Fibroblast of upper back skin (primary cell): Measurements from ENCODE around the gene MED22.
"Not testable (repeated sequence)": the region's sequence is repeated elsewhere in the genome, so short reads cannot be mapped to it uniquely, and the experiment has no call there.

ENCODE experiments used
- DNase-seq: peaks from one replicate; pipeline ENCODE4 v3.0.0-alpha.2; 2013

Gene MED22

DNA sequence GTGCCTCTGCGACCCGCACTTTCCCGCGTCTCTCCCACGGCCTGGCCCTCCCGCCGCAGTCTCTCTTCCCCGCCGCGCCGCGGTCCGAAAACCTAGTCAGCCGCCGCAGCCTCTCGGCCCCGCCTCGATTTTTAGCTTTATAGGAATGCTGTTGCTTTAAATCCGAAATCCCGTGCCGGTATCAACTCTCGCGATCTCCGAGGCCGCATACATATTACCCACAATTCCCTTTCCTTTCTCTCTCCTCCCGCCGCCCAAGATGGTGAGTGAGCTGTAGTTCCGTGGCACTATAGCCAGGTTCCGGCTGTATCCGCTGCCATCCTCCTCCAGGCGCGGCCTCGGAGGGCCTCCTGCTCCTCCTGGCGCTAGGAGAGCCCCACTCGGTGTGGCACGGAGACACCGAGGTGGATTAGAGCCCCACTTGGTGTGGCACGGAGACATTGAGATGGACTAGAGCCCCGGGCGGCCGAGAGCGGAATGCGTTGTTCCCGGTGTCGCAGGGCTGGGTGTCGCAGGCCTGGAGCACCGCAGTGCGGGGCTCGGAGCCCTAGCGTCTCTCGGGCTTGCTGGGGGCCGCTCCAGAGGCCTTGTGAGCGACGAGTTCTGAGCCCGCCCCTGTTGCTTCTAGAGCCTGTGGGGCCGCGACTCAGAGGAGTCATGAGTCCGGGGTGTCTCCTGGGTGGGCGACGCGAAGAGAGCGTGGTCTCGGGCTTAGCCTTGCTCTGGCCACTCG, at the start of gene MED22, which contains the start of gene RPL7A:
MED22 (minus strand) TSS at position 147 of the 733 bp plus-strand sequence. CDS start 1,469 bp downstream, outside the sequence.
RPL7A (plus strand) TSS at position 234 of the 733 bp plus-strand sequence; CDS start at position 260, 26 bp downstream.
- DNase-seq: peak; percentile 96

DNA sequence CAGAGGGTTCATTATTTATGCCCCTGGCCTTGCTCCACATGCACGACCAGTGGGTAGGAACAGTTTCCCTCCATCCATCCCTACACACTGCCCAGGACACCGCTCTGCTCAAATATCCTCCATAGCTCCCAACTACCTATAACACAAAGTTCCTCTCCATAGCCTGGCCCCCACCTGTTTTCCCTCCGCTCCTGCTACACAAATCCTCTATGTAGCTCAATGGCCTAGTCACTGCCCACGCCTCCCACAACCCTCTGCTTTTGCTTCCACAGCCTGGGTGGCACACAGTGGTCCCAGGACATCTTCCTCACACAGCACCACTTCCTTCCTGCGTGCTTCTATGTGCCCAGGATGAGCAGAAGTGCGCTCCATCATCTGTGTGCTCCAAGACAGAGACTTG, 49.4 kb upstream of the MED22 start:
- DNase-seq: no peak

- DNase-seq: no peak
These were observed 49.0 kb upstream of the MED22 start for GRCh38 chr9:133396952-133397351.

DNA sequence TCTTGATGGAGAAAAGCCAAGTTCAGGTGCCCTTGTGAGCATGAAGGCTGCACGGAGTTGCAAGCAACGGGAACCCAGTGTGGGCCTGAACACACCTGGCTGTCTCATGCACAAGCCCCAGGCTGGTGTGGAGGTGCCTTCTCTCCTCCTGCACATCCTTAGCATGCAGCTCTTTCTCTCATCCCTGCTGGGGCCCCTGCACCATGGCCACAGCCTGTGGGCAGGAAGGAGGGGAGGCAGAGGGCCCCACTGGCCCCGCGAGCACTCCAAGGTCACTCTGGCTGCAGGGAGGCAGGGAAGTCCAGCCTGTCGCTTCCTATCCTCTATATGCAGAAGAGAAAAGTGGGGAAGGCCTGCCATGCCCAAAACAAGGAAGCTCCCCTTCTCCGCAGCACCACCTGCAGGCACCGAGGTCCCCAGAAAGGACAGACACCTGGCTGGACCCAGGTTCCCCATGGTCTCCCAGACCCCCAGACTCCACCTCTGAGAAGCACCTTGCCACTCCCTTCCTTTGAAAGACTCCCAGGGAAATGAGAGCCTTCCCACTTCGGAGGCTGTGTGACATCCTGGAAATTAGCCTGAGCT, 46.8 kb upstream of the MED22 start:
- no peak for DNase-seq

DNA sequence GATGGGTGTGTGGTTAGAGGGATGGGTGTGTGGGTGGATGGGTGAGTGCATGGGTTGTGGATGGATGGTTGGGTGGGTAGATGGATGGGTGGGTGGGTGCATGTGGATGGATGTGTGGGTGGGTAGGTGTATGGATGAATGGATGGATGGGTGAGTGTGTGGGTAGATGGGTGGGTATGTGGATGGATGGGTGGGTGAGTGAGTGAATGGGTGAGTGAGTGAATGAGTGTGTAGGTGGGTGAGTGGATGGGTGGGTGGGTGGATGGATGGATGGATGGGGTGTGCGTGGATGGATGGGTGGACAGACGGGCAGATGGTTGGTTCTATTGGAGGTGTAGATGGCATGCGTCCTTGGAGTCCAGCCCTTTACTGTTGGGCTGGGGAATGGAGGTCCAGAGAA, 45.5 kb upstream of the MED22 start:
- no peak for DNase-seq

DNA sequence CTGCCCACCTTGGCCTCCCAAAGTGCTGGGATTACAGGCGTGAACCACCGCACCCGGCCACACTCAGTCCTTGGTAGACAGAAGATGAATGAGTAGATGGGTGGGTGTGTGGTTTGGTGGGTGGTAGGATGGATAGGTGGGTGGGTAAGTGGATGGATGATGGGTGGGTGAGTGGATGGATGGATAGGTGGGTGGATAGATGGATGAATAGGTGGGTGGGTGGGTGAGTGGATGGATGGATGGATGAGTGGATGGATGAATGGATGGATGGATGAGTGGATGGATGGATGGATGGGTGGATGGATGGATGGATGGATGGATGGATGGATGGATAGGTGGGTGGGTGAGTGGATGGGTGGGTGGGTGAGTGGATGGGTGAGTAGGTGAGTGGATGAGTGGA, 44.4 kb upstream of the MED22 start:
- not testable (repeated sequence) for DNase-seq

DNA sequence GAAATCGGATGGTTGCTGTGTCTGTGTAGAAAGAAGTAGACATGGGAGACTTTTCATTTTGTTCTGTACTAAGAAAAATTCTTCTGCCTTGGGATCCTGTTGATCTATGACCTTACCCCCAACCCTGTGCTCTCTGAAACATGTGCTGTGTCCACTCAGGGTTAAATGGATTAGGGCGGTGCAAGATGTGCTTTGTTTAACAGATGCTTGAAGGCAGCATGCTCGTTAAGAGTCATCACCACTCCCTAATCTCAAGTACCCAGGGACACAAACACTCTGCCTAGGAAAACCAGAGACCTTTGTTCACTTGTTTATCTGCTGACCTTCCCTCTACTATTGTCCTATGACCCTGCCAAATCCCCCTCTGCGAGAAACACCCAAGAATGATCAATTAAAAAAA, 43.5 kb upstream of the MED22 start:
- not testable (repeated sequence) for DNase-seq

DNA sequence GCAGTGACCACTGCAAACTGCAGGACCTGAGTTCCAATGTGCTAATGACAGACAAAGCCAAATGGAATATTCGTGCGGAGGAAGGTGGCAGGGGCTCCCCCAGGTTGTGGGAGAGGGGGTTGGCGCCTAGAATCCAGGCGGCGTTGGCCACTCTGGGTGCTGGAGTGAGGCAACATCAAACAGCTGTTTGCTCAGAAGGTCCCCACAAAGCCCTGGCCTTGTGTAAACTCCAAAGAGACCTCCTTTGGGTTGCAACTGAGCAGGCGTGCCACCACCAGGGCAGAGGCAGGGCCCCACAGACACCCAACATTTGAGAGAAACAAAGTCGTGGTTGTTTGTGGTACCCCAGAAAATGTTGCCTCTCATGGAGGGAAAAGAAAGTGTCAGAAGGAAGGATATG, 42.8 kb upstream of the MED22 start:
- DNase-seq: no peak

DNA sequence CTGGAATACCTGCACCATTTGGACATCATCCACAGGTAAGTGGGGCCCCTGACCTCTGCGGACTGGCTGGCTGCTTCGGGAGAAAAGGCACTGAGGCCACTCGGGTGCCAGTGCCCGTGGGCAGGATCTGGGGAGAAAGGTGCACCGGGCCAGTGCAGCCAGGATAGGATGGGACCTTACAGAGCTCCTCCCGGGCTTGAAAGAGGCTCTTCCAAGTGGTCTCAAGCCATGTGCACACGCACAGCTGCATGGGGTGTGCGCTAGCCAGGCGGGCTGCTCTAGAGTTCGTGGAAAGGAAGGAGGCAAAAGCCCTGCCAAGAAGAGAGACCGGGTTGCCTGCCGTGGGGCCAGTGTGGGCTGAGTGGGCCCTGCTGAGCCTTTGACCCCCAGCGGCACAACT, 41.6 kb upstream of the MED22 start:
- DNase-seq: no peak

GRCh38 chr9:133389025-133389557, 41.2 kb upstream of the MED22 start:
- no peak for DNase-seq

DNA sequence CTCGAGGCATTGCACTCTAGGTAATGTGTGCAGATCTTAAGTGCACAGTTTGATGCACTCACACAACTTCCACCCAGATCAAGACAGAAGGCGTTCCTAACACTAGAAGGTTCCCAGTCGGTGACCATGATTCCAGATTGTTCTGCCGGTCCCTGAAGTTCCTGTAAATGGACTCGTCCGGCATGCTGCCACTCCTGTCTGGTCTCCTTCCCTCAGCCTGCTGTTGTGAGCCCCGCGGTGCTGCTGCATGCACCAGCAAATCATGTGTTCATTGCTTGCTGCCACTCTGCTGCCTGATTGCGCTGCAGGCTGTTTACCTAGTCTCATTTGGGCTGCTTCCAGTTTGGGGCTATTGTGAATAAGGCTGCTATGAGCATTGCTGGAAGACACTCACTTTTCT, 39.7 kb upstream of the MED22 start:
- DNase-seq: no peak

GRCh38 chr9:133386338-133386737, 38.4 kb upstream of the MED22 start:
- no peak for DNase-seq

DNA sequence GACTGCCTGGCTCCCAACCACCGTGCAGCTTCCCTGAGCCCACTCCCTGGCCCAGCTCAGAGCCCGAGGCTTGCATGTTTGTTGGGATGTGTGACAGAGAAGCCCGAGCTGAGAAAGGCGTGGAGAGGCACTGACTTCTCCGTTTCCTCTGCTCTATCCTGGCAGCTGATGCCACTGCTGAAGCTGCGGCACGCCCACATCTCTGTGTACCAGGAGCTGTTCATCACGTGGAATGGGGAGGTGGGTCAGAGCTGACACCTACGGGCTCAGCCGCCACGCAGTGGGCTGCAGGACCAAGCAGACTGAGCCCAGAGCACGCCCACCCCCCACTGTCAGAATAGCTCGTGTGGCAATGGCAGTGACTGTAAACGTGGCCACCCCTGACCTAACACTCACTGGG, 37.5 kb upstream of the MED22 start:
- no peak for DNase-seq

DNA sequence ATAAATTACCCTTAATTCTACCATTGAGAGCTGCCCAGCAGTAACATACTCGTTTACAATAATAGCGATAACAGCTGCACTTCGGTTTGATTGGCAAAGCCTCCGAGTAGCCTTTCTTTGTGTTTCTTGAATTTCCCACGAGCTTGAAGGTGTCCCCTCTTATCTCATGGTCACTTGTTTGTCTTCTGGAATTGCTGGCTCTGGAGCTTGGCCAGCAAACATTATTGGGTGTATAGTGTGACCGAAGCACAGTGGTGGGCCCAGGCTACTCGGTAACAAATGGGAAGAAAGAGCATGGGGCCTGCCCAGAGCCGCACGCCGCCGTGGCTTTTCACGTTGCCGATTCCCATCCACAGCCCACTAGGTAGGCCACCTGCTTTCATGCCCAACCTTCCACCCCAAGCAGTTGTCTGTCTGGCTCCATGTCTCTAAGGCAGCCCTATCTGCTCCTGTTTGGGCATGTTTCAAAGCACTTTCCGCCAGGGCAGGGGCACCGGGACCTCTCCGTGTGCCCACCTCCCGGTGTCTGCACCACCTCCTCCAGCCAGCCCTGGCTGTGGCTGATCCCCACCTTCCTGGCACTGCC, 36.9 kb upstream of the MED22 start:
- no peak for DNase-seq

DNA sequence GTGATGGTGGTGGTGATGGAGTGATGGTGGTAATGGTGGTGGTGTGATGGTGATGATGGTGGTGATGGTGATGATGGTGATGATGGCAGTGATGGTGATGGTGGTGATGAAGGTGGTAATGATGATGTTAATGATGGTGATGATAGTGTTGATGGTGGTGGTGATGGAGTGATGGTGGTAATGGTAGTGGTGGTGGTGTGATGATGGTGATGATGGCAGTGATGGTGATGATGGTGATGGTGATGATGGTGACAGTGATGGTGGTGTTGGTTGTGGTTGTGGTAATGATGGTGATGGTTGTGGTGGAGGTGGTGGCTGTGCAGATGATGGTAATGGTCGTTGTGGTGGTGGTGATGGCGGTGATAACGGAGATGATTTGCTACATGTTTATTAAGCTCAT, 35.5 kb upstream of the MED22 start:
- no peak for DNase-seq

GRCh38 chr9:133382507-133383141, 34.7 kb upstream of the MED22 start:
- DNase-seq: no peak

- no peak for DNase-seq
These were observed 32.8 kb upstream of the MED22 start for GRCh38 chr9:133380734-133381133.

- no peak for DNase-seq
These were observed 31.5 kb upstream of the MED22 start for GRCh38 chr9:133379153-133380086.

DNA sequence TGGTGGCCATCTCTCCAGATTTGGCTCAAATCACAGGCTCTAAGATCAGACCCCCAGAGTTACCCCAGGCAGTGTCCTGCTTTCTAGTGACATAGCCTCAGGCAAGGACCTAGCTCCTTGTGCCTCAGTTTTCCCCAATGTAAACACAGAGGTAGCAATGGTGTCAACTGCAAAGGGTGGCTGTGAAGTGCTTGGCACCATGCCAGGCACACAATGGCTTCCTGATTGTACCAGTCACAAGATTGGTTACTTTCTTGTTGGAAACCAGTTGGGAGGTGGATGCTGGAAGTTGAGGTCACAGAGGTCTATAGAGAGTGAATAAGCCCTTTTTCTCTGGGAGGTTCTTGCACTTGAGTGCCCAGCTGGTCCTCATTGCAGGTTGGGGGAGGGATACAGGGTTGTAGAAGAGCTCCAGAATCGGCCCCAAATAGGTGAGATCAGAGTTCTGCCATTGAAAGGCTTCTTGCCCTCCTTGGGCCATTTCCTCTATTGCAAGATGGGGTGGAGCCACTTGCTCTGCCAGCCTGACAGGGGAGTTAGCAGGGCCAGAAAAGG, 30.6 kb upstream of the MED22 start:
- DNase-seq: no peak

DNA sequence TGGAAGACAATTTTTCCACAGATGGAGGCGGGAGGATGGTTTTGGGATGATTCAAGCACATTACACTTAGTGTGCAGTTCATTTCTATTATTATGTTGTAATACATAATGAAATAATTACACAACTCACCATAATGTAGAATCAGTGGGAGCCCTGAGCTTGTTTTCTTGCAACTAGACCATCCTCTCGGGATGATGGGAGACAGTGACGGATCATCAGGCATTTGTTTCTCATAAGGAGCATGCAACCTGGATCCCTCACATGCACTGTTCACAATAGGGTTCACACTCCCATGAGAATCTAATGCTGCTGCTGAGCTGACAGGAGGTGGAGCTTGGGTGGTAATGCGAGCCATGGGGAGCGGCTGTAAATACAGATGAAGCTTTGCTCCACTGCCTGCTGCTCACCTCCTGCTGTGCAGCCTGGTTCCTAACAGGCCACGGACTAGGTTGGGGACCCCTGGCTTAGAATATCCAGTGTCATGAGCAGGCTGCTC, 29.8 kb upstream of the MED22 start:
- DNase-seq: peak; percentile 65

DNA sequence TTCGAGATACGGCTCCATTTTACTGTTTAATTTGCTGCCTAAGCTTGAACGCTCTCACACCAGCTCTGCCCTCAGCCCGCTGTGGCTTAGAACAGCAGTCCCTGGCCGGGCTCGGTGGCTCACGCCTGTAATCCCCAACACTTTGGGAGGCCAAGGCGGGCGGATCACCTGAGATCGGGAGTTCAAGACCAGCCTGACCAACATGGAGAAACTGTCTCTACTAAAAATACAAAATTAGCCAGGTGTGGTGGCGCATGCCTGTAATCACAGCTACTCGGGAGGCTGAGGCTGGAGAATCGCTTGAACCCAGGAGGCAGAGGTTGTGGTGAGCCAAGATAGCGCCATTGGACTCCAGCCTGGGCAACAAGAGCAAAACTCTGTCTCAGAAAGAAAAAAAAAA, 29.3 kb upstream of the MED22 start:
- DNase-seq: not testable (repeated sequence)
